NCI-H1105 (cell line): ENCODE results near the gene CSNK1A1.
"Not testable (repeated sequence)": the region's sequence is repeated elsewhere in the genome, so short reads cannot be mapped to it uniquely, and the experiment has no call there.

Experiments used
- DNase-seq: peaks from one replicate; lab custom pipeline; 2025; lab: John Stamatoyannopoulos, UW

The CSNK1A1 gene

GRCh38 chr5:149529463-149529862, 21.8 kb downstream of the CSNK1A1 start:
- DNase-seq: no peak

DNA sequence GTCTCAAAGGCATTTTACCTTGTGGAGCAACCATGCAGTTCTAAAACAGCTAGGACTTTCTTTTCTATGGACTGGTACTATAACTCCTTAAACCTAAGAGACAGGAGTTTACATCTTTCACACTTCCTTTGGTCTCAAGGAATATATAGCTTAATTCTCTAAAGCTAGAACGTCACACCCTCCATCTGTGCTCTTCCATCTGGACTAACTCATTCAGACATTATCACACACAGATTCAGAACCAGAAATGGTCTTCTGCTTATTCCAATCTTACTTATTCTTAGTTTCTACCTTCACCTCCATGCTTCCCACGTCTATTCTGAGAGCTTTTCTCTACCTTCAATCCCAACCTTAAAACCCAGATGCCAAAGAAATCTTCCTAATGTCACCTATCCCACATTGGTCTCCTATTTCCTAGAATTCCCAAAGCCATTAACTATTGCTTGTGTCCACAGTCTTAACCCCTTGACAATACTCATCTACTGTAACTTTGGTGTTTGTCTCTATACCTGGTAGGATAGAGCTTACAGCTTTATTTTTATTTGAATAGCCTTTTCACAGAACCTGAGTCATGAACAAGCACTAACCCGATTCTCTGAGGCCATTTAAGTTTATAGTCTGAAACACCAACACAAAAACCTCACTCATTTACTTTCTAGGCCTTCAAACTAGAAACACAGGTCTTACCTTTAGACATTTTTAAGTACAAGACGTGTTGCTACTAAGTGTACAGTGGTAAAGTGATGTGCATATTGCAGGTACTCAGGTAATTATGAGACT, 22.8 kb downstream of the CSNK1A1 start:
- DNase-seq: no peak

GRCh38 chr5:149526845-149527590, 24.2 kb downstream of the CSNK1A1 start:
- DNase-seq: no peak

- no peak for DNase-seq
These were observed 29.2 kb downstream of the CSNK1A1 start for GRCh38 chr5:149521739-149522685.

GRCh38 chr5:149519601-149520000, 31.6 kb downstream of the CSNK1A1 start:
- DNase-seq: no peak

GRCh38 chr5:149518620-149519019, 32.6 kb downstream of the CSNK1A1 start:
- no peak for DNase-seq

DNA sequence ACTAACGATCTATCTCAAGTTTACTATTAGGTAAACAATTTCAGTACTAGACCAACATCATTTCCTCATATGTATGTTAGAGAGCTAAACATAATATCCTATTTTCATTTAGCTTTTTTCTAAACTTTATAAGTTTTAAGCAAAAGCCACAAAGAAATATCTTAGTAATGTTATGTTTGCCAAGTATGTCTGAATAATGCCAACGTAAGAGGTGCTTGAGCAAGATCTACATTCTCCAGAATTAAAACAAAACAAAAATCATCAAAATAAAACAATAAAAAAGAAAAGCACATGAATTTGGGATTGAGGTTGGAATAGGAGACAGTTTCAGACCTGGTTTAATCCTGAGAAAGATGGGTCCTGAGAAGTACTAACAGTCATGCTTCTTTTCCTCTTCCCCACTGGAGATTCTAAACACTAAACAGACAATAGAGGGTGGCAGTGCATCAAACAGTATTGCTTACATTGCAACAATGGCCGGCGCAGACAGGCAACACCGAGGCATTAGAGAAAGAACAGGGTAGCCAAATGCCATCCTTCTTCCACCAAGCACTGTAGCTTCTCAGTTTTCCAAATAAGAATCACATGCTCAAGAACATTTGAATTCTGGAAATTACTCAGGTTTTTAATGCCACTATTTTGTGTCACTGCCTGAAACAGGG, 33.6 kb downstream of the CSNK1A1 start:
- no peak for DNase-seq

GRCh38 chr5:149514512-149514911, 36.7 kb downstream of the CSNK1A1 start:
- no peak for DNase-seq

DNA sequence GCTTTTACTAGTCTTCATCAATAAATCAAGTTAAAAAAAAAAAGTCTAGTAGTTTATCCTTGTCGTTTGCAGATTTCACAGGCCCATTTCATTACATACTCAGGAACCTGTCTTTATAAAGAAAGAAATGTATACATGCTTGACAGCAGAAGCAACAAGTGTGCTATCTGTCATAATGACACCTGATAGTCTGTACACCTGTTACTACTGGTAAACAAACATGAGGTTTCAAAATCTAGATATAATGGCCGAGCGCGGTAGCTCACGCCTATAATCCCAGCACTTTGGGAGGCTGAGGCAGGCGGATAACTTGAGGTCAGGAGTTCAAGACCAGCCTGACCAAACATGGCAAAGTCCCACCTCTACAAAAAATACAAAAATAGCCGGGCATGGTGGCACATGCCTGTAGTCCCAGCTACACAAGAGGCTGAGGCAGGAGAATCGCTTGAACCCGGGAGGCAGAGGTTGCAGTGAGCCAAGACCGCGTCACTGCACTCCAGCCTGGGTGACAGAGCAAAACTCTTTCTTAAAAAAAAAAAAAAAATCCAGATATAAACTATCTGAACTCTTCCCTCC, 37.8 kb downstream of the CSNK1A1 start:
- DNase-seq: not testable (repeated sequence)

DNA sequence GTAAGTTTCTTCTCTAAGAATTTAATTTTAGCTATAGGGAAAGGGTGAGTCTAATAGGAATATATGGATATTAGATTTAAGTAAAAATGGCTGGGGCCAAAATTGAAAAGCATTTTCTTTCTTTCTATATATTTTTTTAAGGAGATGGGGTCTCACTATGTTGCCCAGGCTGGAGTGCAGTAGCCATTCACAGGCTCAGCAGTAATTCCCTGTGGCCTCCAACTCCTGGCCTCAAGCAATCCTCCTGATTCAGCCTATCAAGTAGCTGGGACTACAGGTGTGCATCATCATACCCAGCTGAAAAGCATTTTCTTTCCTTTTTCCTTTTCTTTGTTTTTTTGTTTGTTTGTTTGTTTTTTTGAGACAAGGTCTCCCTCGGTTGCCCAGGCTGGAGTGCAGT, 41.1 kb downstream of the CSNK1A1 start:
- DNase-seq: no peak

DNA sequence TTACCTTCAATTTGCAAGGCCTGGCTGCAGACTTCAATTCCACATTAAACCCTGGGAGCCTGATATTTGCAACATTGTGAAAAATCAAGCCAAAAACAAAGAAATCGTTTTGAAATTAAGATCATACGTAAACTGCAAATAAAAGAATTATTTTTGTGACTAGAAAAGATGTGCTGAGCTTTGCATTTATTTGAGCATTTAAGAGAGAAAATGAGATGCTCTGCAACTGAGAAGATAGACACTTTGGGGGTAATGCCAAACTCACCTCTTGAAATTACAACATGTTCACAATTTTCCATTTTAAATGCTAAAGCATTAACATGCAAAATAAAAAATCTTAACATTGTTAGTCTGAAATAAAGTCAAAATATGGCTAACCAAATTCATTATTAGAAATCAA, 46.6 kb downstream of the CSNK1A1 start:
- DNase-seq: no peak

DNA sequence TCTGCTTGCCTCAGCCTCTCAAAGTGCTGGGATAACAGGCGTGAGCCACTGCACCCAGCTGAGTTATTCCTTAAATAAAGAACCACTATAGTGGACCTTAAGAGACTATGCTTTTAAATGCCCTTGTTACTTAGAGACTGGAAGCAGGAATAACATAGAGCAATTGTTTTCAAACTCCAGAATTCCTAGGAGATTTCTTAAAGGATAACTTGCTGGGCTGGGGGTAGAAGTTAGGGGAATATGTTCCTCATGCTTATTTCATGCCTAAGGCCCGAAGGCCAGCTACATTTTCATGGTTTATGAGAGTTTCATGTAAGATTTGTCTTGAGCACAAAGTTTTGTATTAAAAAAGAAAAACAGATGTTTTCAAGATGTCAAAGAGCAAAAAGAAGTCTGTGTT, 48.2 kb downstream of the CSNK1A1 start:
- DNase-seq: no peak

- no peak for DNase-seq
These were observed 50.2 kb downstream of the CSNK1A1 start for GRCh38 chr5:149500922-149501582.

DNA sequence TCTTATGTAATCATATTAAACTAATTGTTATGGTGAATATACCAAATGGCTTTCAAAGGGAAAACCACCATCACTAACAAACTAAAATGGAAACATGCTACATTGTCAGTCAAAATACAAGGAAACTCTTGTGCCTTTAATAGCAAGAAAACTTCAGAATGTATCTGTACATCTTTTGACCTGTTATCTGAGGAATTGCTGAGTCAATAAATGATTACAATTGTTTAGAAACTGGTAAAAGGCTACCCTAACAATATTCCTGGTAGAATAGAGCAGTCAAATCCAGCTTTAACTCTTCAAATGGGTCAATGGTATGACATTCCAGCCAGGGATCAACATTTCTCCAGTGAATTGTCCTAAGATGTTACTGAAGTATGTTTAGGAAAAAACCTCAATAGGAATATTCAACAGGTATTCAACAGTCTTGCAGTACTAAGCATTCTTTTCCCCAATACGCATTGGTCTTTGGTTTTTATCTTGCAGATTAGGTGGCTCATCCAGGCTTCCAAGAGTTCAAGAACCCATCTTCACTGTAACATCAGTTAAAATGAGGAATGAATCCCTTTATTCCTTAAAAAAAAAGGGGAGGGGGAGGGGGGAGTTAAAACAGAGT, 52.4 kb downstream of the CSNK1A1 start:
- DNase-seq: no peak

GRCh38 chr5:149497357-149497756, 53.9 kb downstream of the CSNK1A1 start:
- DNase-seq: no peak

DNA sequence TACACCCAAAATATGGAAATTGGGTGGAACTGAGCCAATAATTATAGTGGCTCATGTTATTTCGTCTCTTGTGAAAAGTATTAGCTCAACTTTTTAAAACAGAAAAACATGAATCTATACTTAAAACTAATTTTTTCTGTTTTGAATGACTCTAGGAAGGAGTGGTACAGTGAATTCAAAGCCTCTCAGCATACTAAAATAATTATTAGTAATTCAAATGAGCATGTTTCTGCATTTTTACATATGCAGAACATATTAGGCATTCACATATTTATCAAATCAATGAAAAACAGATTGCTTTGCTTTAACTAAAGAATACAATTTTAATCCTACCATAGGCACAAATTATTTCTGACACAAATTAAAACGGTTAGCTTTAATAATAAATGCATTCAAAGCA, 54.3 kb downstream of the CSNK1A1 start:
- no peak for DNase-seq

DNA sequence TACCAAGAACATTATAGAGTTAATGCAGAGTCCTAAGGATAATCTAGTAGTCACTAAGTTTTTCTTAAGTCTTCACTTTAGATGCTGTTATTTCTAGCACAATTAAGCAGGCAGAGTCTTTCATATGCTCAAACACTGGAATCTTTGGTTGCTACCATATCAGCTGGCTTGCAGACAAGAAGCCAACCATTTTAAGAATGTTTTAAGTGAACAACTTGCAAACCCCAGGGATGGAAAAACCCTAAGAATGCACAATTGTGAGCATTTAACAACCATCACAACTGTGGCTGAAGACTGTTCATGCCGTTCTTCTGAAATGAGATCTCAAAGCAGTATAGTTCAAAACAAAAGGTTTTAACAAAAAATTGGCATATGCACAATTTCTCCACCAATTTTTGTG, 55.1 kb downstream of the CSNK1A1 start:
- DNase-seq: no peak

DNA sequence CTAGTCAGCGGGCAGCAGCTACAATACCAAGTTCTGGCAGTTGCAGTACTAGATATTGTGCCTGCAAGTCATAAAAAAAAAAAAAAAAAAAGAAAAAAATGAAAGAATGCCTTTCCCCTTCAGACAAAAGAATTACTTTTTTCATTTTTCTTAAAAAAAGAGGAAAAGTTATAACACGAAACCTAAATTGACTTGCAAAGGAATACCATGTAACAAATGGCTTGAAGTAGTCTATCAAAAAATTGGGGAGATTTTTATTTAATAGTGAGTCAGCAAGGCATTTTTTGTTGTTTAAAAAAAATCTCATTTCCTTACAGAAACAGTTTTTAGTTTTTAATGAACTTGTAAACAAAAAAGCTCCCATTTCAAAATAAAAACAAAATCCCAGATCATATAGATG, 55.6 kb downstream of the CSNK1A1 start:
- DNase-seq: no peak

DNA sequence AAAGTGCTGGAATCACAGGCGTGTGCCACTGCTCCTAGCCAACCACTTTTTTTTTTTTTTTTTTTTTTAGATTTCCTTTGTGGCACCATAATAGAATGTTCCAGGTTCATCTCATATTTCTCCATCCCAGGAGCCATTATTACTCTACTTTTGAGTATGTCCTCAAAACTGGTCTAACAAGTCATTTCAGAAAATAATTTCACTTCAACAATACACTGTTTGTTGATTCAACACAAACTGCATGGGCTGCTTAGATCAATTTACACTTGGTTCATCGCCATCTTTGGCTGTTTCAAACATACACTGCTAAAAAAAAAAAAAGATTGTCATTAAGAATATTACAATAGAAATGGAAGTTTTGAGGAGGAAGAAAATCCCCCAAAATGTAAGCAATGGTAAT, 57.9 kb downstream of the CSNK1A1 start:
- DNase-seq: no peak

GRCh38 chr5:149492781-149493180, 58.5 kb downstream of the CSNK1A1 start:
- DNase-seq: no peak
